Pancreas (tissue), 10 donors: ENCODE results near the gene NUDT14. TPM values are rescaled to one million over a fixed set of nuclear protein-coding genes. Genes with fewer than 3 reads are reported as not detected.

Experiments
- ATAC-seq, 4 donors: fragments of 200-7000 bp; cut with Tn5 transposase; one replicate each; pipeline versions ENCODE4 v1.8.0 to v1.9.1; 2020; ENCODE audit warnings: mild to moderate bottlenecking in 4 of 4, moderate library complexity in 4 of 4
- DNase-seq, 6 donors: peaks; one replicate each; pipeline ENCODE4 v3.0.0-alpha.2; 2020
- FAIRE-seq: peaks from 2 replicates; lab custom pipeline; 2012; peaks lifted over from hg19 to GRCh38; lab: Jason Lieb, UNC
- H3K27ac ChIP-seq, 4 donors: fragments of 200-600 bp; sonication (generic); 1 replicate in 3 of 4; 2 replicates in 1 of 4; pipeline versions ENCODE4 v1.5.0 to v1.8.0; 2020
- H3K27me3 ChIP-seq, 4 donors: fragments of 200-600 bp; one replicate each; pipeline ENCODE4 v1.8.0; 2021
- H3K36me3 ChIP-seq, 3 donors: fragments of 200-600 bp; sonication (generic) in 1 of 3; one replicate each; pipeline versions ENCODE4 v1.5.0 to v1.8.0; 2020 to 2021
- H3K4me1 ChIP-seq, 3 donors: fragments of 200-600 bp; one replicate each; pipeline ENCODE4 v1.8.0; 2021
- H3K4me3 ChIP-seq, 4 donors: fragments of 200-600 bp; sonication (generic) in 2 of 4; one replicate each; pipeline versions ENCODE4 v1.5.0 to v1.8.0; 2020 to 2021
- H3K9me3 ChIP-seq, 4 donors: fragments of 200-600 bp; one replicate each; pipeline ENCODE4 v1.8.0; 2021
- CTCF ChIP-seq, 4 donors: fragments of 200-600 bp; sonication (generic) in 3 of 4; IDR thresholded peaks; one replicate each; pipeline versions ENCODE4 v1.5.0 to v1.8.0; 2021; ENCODE audit warnings: antibody characterized with exemption in 4 of 4
- WGBS, 2 donors: extraction: QIAGEN DNeasy Blood & Tissue Kit; methylation state at CpG; one replicate each; pipeline ENCODE4 v1.1.7; 2013; 5-methylcytosine and 5-hydroxymethylcytosine counted together
- intact Hi-C, 3 donors: fragments of 100-400 bp; cut with DNase I; formaldehyde crosslinking; loops; one replicate each; pipeline versions ENCODE4 v1.11.1 to v1.14.2; 2022
- polyA plus RNA-seq, 2 donors: library from polyadenylated mRNA; stranded (reverse); fragments of 200-250 nt; gene quantifications; one replicate each; pipeline ENCODE4 v1.2.3, GENCODE V29; 2013
- total RNA-seq, 6 donors: library from RNA; stranded (reverse); fragmentation: NEBNext Ultra II Directional in 4 of 6; extraction: Animal tissue kit (Norgen Biotek cat#: 25700) in 4 of 6; gene quantifications; one replicate each; pipeline versions ENCODE4 v1.2.1 to v1.2.4, GENCODE V29; 2021 to 2023
- donor health status: healthy with polysubstance abuse.
- donor health status: DM: no; HTN: no; CAD: no; lungs with moderate emphysema.
- donor health status: DM: no; HTN: no; CAD: no.
- donor health status: control.
- donor health status: control.
- donor health status: Bipolar disorder and iron deficiency.
- donor health status: DM: yes; HTN: yes; CAD: no.
- donor health status: DM: no; HTN: no; CAD: no.
- donor health status: DM: no; HTN: no; CAD: no.
- donor health status: DM: yes; HTN: yes; CAD: no.

Gene NUDT14
- total and polyA plus RNA-seq, 8 donors: 24.7 to 64.9 (median 32.6) TPM

- DNase-seq (no peak), ATAC-seq (no peak), FAIRE-seq (no peak)
- intact Hi-C loops: no loop called here
- no peak overlapping the region for H3K4me3 ChIP-seq
- TF ChIP-seq CTCF (IDR thresholded peaks at IDR 0.05): no peak
- no peaks in the 10 kb centered on the region for H3K36me3 ChIP-seq
- no peak overlapping the region for H3K27ac ChIP-seq
- H3K4me1 ChIP-seq: no peaks in the 10 kb centered on the region
- no peaks in the 10 kb centered on the region for H3K9me3 ChIP-seq
- H3K27me3 ChIP-seq: no peaks in the 10 kb centered on the region
- 86 to 88% methylated on average over 12 of the region's 12 CpGs for WGBS, 2 donors
These were observed 22.3 kb downstream of the NUDT14 start for GRCh38 chr14:105158794-105159193.

- 97% methylated on average over 15 of the region's 15 CpGs for WGBS, 2 donors
- no peak for FAIRE-seq
- ATAC-seq: no peak
- Histone ChIP-seq H3K27me3 (no peaks in the 10 kb centered on the region), H3K36me3 (no peaks in the 10 kb centered on the region), H3K9me3 (no peaks in the 10 kb centered on the region), H3K4me1 (no peaks in the 10 kb centered on the region), H3K27ac (no peak overlapping the region), H3K4me3 (no peak overlapping the region)
- TF ChIP-seq CTCF (IDR thresholded peaks at IDR 0.05): no peak
- peak in 1 of 6 donors; percentile 76 for DNase-seq
- intact Hi-C loops: no loop called here
These were observed 23.2 kb downstream of the NUDT14 start for GRCh38 chr14:105157872-105158271.

DNA sequence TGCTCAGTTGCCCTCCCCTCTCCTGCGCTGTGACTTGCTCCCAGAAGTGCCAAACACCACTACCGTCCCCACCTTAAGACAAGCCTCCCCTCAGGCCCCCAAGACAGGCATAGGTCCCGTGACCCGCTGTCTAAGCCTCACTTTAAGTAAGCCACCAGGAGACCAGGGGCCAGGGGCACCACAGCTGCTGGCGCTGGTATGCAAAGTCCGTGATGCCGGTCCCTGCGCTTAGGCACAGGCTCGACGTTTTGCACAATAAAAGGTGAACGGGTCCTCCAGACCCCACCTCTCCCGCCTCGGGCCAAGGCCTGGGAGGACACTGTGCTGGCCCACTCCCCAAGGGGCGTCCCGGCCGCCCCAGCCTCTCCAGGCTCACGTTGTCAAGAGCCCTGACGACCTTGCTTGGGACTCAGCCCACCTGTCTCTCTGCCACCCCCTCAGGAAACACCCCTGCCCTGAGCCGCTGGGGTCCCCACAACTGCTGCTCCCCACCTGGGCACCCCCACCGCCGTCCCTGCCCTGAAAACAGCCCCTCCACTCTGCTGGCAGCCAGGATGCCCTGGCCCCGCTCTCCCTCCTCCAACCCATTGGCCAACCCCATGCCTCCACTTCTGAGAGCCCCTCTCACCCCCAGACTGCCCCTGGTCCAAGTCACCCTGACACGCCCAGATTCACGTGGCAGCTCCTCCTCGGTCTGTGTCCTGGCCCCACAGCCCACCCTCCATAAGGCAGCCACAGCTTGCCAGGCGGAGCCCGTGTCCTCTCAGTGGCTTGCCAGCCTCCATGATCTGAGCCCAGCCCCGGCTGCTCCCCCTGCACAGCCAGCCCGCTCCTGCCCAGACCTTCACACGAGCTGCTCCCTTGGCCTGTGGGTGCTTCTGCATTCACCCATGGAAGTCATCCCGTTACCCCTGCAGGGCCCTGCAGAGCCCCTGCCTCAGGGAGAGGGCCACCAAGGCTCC lies 24.4 kb downstream of the NUDT14 start:
- ATAC-seq: no peak
- WGBS, 2 donors: 87% methylated on average over 31 of the region's 31 CpGs

GRCh38 chr14:105155681-105156413 lies 25.3 kb downstream of the NUDT14 start:
- no peak for ATAC-seq
- no peak for TF ChIP-seq CTCF (IDR thresholded peaks at IDR 0.05)
- FAIRE-seq: no peak
- Histone ChIP-seq H3K9me3 (no peaks in the 10 kb centered on the region), H3K4me1 (no peaks in the 10 kb centered on the region), H3K27me3 (no peaks in the 10 kb centered on the region), H3K4me3 (no peak overlapping the region), H3K36me3 (no peaks in the 10 kb centered on the region), H3K27ac (no peak overlapping the region)
- WGBS, 2 donors: 88 to 91% methylated on average over 44 to 48 of the region's 48 CpGs
- intact Hi-C loops: no loop called here
- peak in 2 of 6 donors; percentile 21 to 72 for DNase-seq

More for the DNA sequence above, 24.4 kb downstream of the NUDT14 start:
- no peaks in the 10 kb centered on the region for H3K27me3 ChIP-seq
- H3K4me1 ChIP-seq: no peaks in the 10 kb centered on the region
- FAIRE-seq (no peak), DNase-seq (peak in 1 of 6 donors; percentile 14)
- no peaks in the 10 kb centered on the region for H3K9me3 ChIP-seq
- no peak overlapping the region for H3K27ac ChIP-seq
- H3K4me3 ChIP-seq: no peak overlapping the region
- H3K36me3 ChIP-seq: no peaks in the 10 kb centered on the region
- TF ChIP-seq CTCF (IDR thresholded peaks at IDR 0.05): no peak
- intact Hi-C loops: no loop called here
